CD4-positive, alpha-beta T cell treated with Interleukin-6 at 100 ng/mL for 8 hours (primary cell): Measurements from ENCODE around the gene PEPD.

ENCODE experiments used
- DNase-seq: peaks from one replicate; pipeline ENCODE4 v3.0.0-alpha.2; 2020; ENCODE audit warnings: mixed read lengths, low spot score

The PEPD gene

DNA sequence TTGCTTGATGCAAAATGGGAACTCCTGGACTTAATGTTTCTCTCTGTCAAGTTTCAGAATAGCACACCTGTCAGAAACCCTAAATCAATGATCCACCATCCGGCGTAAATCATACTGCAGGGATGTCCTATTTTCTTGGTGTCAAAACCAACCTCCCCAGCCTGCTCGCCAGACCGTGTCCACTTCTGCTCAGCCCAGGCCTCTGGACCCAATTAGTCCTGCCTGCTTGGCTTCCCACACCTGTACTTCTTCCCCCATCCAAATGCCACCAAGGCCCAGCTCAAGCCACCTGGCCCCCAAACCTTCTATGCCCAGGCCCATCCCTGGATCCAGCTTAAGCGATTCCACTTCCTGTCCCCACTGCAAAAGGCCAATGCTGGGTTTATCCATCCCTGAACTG is 25.1 kb upstream of the PEPD start:
- DNase-seq = no peak

DNA sequence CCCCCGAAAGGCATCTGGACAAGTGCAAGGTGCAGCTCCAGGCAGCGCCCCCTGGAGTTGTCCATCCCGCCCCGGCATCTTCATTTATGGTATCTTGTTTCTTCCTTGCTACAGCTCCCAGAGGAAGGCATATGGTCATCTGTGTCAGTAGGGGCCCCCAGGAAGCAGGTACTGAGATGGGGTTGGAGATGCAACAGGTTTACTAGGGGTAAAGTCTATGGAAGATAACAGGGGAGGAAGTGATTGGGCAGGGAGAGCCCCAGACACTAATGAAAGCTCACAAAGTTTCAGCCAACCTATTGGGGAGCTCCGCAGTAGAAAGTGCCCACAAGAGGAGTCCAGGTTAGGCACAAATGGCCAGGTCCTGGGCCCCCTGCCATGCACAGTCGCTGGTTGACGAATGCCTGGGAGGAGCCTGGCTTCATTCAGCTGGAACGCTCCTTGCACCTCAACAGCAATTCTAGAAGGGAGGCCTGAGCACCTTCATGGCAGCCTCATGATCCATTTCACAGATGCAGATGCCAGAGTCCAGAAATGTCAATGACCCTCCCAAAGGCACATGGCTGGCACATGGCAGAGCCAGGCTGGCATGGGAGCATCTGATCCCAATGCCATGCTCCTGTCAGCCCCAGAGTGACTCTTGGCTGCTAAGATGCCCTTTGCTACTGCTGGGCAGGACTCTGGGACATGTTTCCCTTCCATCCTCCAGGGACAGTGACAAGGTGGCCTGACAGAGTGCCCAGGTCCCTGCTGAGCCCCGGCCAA is 23.8 kb upstream of the PEPD start:
- DNase-seq = no peak

DNA sequence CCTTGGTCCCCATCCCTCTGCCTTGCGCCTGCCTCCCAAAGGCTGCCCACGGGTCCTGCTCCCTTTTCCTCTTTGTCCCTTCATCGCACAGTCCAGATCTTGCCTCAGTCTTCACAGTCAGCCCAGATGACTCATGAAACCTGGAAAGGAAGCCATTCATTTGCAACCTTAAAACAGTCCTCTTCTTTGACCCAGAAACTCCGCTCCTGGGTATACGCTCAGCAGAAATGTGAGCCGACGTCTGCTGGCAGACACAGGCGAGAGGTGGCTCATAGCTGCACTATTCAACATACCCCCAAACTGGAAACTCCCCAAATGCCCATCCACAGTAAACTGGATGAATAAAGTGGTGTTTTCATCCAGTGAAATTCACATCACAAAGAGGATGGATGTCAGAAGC is 13.6 kb upstream of the PEPD start:
- DNase-seq = no peak

DNA sequence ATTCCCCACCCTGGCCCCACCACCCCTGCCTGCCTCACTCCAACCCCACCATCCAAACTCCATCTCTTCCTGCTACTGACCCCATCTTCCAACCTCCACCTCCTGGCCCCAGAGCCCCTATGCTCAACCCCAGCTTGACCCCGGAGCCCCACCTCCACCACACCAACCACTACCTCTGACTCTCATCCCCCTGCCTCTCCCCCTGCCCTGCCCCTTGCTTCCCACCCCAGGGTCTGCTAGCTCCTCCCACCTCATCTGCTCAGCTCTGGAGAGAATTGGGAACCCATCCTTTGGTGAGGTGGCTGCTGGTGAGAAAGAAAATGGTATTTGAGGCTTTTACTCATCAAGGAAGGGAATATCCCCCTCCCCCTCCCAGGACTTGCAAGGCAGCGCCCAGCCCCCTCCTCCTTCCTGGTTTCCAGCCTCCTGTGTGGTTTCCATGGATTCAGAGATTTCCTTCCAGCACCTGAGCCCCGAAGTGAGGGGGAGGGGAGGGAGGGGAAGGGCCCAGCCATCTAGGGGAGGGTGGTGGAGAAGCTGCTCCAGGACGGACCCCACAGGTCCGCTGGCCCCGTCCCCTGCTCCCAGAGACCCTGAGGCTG is 11.4 kb upstream of the PEPD start:
- DNase-seq = no peak

DNA sequence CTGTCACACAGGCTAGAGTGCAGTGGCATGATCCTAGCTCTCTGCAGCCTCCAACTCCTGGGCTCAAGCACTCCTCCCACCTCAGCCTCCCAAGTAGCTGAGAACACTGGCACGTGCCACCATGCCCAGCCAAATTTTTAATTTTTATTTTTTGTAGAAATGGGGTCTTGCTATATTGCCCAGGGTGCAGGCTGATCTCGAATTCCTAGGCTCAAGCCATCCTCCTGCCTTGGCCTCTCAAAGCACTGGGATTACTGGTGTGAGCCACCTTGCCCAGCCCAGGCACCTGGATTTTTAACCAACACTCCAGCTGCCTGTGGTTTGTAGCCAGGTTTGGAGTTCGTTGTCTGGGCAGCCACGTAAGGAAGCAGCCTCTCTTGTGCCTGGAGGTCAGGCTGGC is 9.3 kb upstream of the PEPD start:
- no peak for DNase-seq

DNA sequence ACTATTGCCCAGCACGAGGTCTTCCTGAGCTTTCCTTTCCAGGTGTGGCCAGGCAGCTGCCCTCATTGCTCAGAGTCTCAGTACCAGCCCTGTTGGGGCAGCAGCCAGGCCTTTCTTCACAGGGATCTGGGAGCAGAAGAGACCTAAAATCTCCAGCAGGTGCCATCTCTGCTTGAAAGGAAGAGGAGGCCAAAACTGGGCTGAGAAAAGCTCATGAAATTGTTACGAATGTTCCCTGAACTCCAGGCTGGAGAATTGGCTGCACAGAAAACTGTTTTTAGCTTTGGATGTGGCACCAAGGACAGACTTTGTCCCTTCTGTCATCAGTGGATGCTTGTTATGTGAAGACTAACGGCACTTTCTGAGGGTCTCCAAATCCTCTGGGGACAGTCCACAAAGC is 8.7 kb upstream of the PEPD start:
- DNase-seq = no peak

DNA sequence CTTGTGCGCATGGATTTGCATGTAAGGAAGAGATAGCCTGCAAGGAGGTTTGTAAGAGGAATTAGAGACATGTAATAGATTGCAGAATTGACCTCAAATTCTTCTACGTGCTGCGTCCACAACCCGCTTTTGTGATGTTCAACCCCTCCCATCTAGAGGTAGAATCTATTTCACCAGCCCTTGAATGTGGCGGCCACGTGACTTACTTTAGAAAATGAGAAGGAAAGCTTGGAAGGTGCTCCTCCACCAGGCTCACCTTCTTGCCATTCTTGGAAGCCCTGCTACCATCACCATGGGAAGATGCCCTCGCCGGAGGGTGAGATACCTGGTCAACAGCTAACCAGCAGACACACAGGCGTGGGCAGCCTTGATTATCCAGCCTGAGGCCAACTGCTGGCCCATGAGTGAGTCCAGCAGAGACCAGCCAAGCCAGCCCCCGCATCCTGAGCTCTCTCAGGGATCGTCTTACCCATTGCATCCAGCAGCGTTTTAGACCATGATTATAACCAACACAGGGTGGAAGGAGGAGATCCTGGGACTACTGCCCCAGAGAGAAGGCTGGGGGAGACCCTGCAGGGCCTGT is 7.6 kb upstream of the PEPD start:
- no peak for DNase-seq

DNA sequence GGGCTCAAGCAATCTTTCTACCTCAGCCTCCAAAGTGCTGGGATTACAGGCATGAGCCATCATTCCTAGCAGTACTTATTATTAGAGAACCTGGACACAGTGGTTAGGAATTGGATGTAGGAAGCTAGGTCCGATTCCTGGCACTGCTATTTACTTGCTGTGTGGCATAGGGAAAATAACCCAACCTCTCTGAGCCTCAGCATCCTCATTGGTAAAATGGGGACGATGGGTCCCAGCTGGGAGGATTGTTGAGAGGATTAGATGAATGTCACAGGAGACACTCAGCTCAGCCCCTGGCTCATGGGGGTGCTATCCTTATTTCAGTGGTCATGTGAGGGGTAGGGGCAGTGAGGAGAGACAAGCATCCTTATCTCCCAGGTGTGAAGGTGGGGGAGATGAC is 6.8 kb upstream of the PEPD start:
- no peak for DNase-seq

DNA sequence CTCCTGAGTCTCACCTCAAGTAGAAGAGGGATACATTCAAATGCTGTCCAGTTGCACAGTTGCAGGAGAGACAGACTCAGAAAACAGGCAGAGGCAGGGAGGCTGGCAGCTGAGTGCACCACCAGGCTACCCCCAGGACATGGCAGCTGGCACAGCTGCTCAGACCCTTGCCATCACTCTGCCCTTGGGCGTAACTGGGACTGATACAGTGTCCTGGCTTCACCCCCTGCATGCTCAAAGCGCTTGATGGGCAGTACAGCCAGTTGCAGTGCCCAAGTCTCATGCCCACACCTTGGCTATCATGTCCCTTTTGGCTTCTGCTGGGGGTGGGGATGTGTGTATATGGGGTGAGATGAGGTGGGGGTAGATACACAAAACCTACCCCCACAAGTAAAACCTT is 5.5 kb upstream of the PEPD start:
- DNase-seq = no peak

DNA sequence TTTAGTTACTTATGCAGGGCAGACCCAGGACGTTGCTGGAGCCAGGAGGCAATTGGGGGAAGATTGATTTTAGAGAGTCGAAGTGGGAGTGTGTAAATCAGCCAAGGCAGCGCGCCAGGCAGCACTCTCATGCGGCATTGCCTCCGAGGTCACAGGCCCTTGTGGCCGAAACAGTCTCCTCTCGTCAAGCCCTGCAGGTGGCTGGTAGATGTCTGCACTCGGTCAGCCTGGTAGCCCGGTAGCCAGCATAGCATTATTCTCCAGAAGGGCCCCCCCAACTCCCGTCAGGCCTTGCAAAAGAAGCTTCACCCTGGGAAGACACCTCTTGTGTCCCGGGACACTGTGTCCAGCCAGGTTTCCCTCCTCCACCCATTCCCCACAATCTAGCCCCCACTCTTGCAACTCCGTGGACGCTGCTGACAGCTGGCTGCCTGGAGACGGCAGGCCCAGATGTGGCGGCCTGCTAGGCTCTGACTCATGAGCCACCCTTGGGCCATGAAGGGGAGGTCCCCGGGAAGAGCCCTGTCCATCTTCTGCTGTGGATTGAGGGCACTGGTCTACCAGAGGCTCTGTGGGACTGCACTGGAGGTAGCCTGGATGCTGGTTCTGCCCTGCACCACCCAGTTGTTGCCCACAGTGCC is 2.6 kb upstream of the PEPD start:
- DNase-seq = no peak

DNA sequence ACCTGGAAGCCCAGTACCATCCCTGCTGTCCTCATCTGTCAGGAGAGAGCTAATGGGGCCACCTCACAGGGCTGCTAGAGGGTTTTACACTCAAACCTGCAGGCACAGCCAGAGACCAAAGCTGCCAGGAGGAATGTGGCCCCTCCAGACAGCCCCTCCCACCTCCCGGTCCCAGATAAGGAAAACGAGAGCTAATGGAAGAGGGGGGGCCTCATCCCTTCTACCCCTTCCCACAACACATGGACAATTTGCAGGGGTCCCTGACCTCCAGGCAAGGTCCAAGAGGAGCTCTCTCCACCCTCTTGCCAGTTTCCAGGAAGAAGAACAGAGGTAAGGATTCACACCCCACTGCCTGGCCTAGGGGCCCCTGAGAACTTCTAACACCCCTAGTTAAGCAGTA is 1.6 kb upstream of the PEPD start:
- DNase-seq = no peak

DNA sequence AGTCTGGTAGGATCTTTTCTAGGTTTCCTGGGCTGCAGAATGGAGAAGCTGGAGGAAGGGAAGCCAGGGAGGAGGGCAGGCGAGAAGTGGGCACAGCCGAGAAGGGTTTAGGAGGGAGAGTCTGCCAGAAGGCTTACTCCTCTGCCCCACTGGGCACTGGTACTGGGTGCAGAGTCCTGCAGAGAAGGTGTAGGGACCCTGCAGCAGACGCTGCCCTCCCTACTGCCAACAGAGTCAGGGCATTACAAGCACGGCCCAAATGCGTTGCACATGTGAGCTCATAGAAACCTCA is 726 bp upstream of the PEPD start:
- no peak for DNase-seq

DNA sequence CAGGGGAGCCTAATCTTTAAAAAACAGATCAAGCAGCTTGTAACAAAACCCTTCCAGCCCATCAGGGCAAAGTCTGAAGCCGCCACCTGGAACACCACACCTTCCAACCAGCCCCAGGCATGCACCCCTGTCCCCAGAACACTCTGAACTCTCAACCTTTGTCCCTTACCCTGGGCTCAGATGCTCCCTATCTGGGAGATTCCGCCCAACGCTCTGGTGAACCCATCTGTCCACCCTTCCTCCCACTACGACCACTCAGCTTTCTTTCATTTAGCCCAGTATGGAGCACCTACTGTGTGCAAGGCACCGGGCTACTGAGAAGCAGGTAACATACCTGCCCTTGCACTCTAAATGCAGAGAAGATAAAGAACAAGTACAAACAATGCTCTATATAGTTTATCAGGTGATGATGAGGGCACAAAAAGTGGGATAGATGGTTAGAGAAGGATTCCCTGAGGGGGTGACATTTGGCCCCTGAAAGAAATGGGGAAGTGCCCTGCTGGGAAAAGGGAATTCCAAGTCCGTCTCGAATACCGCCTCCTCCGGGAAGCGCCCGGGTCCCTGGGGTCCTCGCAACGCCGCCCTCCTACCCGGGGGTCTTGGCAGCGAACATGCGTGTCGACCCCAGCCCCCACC is 629 bp downstream of the PEPD start:
- no peak for DNase-seq

DNA sequence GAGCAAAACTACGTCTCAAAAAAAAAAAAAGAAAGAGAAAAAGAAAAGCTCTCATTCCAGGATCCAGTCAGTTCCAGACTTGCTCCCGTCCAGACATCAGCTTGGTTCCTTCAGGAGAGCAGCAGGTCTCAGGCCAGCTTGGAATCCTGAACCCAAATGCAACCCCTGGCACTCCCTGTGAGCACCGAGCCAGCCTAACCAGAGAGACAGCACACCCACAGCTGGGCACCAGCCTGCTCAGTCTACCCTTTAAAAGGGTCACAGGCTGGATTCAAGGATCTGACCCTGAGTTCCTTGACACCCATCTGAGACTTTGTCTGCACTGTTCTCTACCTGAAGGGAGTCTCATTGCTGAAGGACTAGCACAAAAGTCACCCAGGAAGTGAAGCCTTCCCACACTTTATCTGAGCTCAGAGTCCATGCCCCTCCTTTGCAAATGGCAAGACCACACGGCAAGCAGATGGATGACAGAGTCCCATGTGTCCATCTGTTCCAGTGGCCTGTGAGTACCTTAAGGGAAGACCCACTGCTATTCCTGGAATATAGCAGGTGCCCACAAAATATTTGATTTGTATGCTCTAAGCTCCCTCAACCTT is 1.4 kb downstream of the PEPD start:
- no peak for DNase-seq

DNA sequence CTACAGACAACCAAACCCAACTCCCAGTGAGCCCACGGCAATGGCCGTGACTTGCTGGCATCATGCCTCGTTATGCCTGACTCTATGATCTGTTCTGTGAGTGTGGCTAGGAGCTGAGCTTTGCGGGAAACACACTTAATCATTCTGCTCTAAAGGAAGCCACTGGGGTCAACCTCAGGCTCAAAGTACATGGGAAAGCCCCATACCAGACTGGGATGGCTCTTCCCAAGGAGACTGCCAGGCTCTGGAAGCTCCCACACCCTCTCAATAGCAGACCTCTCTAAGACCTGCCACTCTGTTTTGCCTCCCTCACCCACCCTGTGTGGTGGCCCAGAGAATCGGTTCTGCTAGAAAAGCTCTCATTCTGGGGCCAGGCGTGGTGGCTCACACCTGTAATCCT is 2.2 kb downstream of the PEPD start:
- DNase-seq = no peak

DNA sequence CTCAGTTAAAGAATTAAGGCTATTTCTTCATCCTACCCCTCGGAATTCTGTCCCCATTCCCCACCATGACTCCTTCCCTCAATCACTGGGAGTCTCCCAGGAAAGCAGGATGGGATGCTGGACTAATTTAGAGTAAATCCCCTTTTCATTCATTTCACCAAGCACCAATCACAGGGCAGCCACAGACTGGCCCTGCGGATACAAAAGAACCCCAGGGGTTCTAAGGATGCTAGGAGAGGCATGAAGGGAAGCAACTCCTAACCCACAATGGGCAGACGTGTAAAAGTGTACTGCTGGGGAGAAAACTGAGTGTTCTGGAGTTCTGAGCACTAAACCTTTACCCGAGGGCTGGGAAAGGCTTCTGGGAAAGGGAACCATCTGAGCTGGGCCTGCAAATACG is 3.0 kb downstream of the PEPD start:
- no peak for DNase-seq

DNA sequence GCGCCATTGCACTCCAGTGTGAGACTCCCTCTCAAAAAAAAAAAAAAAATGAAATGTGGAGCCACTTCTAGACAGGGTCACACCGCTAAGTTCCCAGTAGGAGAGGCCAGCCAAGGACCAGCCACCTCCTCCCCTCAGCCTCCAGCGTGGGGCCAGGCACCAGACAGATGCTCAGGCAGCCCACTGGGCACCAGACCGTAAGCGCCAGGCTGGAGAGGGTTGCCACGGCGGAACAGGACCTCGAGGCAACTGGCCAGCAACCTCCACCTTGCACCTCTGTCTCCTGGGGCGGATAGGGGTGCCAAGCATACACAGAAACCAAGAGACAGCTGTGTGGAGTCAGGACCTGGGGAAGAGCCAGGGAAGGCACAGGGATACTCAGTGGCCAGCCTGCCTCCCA is 3.7 kb downstream of the PEPD start:
- DNase-seq = no peak

DNA sequence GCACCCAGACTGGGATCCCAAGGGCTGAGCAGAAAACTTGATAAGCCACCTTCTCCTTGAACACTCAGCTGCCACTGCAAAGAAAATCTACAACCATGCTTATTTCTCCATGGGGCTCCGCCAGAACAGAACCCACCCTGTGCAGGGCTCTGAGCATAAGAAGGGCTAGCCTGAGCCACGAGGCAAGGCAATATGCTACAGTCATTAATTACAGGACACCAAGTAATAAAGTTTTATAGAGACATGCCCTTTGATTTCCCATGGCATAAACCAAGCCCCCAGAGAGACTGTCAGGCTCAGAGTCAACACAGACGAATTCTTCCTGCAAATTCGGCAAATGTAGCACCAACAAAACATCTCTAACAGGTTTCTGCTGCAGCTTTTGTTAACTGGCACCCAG is 5.7 kb downstream of the PEPD start:
- DNase-seq = no peak

DNA sequence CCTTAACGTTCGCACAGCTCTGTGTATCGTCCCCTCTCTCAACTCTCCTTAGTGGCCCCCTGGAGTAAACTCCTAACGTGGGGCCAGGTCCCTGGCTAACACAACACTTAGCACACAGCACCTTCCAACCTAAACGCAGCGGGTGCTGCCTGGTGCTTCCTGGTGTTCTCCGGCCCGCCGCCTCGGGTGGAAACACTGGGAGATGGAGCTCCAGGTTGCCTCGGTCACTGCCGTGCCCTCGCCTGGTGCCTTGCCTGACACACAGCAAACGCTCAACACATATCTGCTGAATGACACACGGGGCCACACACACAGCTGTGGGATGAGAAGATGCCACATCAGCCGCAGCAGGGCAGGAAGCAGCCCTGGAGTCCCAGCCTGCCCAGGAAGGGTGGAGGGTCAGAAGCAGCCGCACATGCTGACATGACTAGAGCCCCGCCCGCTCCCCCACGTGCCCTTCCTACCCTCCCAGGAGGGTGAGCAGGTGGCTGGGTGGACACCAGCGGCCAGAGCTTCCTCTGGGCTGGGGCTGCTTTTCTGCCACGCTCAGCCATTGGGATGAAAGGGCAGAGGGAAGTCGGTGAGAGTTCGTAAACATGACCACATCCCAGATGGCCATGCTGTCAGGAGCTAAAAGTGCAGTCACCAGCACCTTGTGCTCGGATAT is 6.6 kb downstream of the PEPD start:
- peak; percentile 17 for DNase-seq

DNA sequence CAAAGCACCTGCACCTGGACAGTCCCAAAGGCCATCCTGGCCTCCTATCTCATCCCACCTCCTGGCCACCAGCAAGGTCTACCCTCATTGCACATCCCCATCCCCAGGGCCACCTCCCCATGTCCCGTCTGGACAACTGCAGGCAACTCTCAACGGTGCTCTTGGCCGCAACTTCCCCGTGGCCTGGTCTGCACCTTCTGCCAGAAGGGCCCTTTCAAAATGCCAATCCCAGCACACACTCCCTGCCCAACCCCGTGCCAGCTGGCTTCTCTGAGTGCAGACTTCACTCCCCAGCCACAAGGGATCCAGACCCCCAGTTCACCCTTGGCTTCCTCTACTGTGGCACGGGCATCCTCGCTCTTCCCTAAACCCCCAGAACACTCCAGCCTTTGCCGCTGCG is 8.2 kb downstream of the PEPD start:
- no peak for DNase-seq

DNA sequence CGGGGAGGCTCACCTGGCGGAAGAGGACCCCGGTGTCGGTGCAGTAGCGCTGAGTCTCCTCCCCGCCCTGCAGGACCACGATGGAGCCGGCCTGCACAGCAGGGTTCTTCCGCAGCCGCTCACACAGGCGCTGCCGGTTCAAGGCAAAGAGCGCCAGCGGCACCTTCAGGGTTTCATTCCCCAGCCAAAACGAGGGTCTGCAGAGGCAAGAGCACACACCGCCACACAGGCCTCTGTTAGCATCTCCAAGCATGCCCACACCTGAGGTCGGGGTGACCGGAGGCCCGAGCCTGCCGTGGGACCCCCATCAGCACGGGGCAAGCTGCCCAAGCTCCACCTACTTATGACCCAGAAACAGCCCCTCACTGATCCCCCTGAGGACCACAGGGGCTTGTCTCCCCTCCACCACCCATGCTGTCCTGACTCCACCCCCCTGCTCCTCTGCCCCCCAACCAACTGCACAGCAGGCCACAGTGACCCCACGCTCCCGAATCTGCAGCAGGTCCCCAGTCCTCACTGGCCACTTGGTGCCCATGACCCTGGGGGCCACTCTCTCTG is 8.9 kb downstream of the PEPD start:
- DNase-seq = no peak

DNA sequence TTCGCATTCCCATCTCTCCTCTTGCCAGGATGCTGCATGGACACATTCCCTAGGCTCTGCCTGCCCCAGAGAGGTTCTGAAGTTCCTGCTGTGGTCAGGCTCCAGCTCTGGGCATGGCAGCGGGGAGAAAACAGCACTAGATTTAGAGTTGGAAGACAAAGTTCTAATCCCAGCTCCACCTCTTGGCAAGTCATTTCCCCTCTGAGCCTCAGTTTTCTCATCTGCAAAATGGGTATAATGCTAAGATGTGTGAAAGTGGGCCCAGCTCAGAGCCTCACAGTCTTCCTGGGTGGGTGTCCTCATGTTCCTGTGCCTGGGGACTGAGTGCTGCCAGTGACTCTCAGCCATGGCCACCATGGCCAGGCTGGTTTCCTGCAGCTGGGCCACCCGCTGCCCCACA is 9.6 kb downstream of the PEPD start:
- no peak for DNase-seq
